ENCODE measurements around the gene UST.
A peak's percentile ranks its signal among the peaks of the same experiment; 100 is the strongest.

Gene UST

GRCh38 chr6:149071997-149072396, 325.2 kb downstream of the UST start:
- DNase-seq = no peak

DNA sequence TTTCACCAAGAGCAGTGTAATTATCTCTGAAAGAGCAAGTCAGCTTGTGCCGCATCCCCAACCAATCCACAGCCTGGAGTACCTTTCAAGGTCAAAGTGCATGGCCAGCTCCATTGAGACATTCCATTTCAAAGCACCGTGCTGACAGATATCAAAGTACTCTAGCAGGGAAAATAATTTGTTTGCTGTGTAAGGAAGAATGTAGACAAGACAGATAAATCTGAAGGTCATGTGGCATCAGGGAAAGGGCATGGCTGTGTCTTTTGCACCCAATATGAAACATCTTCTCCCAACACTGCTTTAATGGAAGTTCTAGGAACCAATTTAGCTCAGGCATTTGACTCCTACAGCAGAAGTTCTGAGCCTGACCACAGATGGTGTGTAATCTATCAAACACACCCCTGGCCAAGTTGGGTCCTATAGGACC, 328.0 kb downstream of the UST start:
- DNase-seq = no peak

- no peak for DNase-seq
Observed at GRCh38 chr6:149075616-149076354, 329.0 kb downstream of the UST start.

DNA sequence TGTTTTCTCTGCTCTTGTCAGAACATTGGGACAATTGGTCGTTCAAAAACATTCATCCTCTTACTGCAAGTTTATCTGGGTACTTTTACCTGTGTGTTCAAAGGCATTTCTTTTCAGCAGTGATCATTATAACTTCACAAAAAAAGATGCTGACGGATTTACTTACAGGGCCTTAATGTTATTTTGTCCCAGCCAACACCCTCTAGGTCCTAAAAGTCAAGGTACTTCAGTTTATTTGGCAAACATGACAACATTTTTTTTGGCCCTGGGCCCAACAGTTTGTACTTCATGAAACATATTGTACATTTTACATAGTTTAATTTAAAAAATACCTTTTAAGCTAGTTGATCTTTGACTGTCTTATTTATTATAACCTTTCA, 329.5 kb downstream of the UST start:
- no peak for DNase-seq

DNA sequence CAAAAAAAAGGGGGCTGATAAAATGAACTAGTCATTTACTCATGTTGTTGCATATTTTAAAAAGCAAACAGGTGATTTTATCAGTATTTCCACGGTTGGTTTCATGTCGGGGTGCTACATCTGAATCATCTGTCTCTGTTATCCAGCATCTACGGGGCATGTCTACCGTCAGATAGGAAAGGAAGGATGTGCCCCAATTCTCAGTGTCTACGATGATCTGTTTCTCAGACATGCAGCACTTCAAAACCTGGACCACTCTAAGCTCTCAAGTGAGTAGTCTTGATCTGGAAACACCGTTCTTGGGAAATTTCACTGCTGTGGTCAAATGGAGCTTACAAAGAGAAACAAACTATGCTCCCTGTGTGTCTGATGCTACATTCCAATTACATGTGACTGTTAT, 330.4 kb downstream of the UST start:
- peak; percentile 57 for DNase-seq

DNA sequence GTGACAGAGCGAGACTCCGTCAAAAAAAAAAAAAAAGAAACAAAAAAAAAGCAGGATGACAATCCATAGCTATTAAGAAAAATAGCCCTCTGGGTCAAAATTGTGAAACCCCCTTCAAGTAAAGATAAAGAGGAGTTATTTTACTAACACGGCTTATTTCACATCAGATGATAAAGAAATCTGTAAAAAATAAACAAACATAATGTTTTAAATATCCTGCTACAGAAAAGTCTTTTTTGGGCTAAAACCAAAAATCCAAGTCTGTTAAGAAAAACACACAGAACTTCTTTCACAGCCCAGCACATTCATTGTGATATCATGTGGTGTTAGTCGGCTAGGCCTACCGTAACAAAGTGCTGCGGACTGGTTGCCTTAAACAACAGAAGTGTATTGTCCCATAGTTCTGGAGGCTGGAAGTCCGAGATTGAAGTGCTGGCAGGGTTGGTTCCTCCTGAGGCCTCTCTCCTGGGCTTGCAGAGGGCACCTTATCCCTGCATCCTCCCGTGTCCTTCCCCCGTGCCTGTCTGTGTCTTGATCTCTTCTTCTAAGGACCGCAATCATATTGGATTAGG, 331.5 kb downstream of the UST start:
- DNase-seq = no peak

- DNase-seq = no peak
Observed at GRCh38 chr6:149079456-149079855, 332.6 kb downstream of the UST start.

DNA sequence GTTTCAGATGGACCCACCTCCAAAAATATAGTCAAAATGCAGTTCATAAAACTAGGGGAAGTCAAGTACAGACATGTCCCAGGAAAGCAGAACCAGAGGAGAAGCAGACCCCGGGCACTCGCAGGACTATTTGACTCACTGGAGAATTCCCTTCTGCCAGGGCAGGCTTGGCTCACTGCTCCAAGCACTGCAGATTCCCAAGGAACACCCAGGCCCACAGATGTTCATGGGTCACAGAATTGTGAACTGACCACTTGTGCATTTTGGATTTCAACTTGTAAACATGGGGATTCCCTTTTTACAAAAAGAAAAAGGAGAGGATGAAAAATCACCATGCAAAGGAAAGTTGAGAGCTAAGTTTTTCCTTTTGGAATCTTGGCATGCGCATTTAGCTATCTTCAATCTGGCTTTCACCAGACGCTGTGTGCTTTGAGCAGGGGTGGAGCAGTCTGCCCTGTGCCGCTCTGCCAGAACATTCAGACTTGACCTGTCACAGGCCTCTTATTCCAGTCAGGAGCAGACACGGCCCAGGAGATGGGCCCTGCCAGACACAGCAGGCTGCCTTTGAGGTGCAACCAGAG, 333.2 kb downstream of the UST start:
- DNase-seq = no peak

DNA sequence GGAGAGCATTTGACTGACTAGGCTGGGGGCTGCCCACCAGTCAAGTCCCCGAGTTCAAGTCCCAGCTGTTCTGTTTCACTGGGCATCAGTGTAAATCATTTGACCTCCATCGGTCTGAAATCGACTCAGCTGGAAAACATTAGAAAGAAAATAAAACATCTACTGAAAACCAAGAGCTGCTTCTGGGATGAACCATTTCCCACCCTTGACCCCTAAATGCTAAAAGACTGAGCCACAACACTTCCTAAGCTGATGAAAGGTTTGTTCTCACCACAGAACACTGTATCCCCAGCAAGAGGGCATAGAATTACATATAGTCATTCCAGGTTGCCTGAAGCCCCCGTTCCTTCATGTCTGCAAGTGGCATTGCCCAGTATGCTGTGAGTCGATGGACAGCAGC, 333.7 kb downstream of the UST start:
- no peak for DNase-seq

GRCh38 chr6:149081281-149081680, 334.5 kb downstream of the UST start:
- DNase-seq = no peak

DNA sequence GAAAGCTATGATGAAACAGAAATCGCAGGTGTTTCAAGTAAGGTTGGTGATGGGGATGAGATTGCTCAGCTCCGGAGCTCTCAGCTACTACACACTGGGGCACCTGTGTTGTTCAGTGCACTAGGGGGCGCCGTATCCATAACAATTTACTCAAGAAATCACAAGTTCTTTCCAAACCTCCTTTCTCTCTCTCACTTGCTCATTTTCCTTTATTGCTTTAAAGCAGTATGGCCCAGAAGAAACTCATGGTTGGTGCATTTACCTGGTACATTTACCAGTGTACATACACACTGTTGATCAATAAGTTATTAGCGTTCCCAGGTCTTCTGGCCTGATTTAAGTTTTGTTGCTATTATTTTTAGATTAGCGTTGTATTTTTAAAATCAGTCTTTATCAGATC, 335.5 kb downstream of the UST start:
- peak; percentile 94 for DNase-seq

DNA sequence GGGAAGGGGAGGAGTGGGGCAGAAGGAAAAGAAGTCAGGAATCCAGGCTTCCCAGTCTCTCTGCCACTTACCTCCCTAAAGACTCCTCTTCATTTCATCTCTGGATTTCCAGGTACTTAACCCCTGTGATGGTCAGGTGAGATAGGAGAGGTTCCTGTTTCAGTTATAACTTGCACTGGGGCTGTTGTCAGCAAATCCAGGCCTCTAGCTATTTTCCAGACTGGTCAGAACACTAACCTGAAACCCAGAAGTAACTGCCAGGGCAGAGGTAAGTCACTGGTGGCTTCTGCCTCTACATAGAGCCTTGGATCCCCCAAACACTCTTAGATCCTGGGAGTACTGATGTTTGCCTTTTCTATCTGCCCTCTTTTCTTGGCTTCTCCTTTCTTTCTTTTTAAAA, 337.2 kb downstream of the UST start:
- peak; percentile 57 for DNase-seq

DNA sequence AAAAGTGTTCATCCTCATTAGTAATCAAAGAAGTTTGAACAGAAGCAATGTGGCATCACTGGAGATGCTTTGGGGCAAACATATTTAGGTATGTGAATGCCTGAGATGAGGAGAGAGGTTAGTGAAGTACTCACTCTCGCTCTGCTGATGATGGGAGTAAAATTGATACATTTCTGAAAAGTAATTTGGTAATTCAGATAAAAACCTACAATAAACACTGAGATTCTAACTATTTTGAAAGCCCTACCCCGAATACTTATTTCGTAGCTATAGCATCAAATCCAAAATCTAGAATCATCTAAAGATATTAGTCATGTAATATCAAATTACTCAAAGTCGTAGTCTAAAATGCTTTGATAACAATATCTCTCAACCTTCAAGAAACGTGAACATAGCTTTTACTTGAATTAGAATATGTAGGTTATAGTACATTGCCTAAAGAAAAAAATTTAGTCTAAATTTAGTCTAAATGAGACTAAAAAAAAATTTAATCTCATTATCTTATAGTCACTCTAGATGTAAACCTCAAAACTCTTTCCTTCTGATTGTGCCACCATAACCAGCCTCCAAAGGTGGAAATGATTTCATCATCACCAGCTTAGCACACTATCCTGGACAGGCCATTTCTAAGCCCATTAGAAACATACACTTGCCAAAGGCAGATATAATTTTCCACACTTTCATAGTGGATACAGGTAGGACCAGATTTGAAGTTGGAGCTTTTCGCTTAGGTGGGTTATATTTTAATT, 338.2 kb downstream of the UST start:
- DNase-seq = peak; percentile 75

GRCh38 chr6:149085557-149085938, 338.7 kb downstream of the UST start:
- DNase-seq = no peak

GRCh38 chr6:149086363-149086762, 339.5 kb downstream of the UST start:
- DNase-seq = no peak

GRCh38 chr6:149087898-149088297, 341.1 kb downstream of the UST start:
- no peak for DNase-seq

DNA sequence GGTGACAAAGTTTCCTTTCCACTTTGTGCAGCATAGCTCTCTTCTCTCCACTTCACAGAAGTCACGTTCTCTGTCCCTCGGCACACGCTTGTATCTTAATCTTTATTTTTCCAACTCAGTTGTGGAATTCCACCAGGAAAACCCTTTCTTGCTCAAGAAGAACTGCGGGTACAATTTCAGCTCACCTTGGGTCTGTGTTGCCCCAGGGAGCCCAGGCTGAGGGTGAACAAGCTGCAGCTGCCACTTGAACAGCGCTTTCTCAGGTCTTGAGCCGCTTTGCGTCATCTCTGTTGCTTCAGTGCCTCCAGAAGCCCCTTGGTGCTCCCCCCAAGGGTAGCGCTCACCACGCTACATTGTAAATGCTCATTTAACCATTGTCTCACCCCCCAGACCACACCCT, 341.5 kb downstream of the UST start:
- DNase-seq = no peak

- DNase-seq = no peak
Observed at GRCh38 chr6:149089510-149089909, 342.7 kb downstream of the UST start.

DNA sequence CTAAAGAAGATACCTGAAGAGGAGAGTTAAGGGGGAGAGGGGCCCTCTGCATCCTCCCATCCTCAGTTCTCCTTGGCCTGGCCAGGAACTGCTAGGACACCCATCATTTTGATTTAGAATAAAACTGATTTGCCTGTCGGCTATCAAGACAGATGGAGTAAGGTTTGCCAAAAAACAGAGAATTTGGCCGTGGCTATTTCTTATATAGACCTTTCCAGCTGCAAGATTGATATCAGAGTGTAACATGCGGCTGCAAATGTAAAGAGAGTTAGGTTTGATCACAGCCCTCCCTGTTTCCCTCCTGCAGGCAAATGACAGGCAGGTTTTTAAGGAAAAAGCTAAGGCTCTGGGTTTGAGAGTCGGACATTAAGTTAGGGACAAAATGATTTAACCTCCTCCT, 344.1 kb downstream of the UST start:
- DNase-seq = no peak

DNA sequence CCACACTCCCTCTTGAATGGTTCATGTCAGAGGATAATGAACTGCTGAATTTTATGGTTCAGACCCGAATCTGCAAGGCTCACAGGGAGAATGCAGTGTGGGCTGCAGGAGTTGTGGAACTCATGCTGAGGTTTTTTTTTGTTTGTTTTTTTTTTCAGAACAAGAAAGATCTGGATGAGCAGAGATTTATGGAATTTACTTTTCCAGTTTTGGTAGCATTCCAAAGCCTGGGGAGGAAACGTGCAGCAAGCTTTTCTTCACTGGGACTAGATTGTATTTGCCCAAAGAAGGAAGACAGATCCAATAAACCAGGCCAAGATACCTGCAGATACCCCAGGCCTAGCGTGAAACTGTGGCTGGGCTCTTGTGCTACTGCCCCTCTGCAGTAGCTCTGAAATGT, 346.8 kb downstream of the UST start:
- no peak for DNase-seq

DNA sequence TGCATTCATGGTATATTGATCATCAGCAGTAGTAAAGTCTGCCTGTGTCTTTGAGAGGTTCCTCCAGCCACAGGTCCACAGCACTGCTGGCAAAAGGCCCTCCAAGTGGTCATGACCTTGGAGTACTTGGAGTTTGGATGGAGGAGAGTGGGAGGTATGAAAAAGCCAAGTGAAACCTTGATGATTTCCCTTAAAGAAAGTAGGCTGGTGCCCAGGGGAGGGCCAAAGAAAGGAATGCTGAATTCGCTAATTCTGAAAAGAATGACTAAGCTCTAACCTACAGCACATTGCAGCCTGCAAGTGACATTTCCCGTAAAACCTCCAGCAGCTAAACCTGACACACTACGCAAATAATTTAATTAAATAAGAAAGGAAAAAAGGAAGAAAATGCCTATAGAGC, 347.3 kb downstream of the UST start:
- DNase-seq = peak; percentile 82

GRCh38 chr6:149094934-149095351, 348.1 kb downstream of the UST start:
- peak; percentile 87 for DNase-seq

DNA sequence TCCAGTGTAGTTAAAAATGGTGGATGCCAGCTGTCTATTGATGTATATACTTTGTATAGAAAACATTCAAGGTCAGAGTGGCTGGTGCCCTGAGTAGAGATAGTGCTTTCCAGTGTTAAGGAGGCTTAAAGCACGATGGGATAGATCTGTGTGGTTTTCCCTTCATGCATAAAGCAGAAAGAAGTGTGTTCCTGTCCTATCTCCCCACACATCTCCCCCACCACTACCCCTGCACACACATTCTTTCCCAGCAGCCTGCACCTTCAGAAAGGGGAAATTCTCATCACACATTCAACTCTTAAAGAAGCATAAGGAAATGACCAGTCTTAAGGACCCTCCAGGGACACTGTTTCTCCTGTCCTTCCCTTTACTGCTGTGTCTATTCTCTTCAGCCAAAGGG, 349.0 kb downstream of the UST start:
- DNase-seq = peak; percentile 63

DNA sequence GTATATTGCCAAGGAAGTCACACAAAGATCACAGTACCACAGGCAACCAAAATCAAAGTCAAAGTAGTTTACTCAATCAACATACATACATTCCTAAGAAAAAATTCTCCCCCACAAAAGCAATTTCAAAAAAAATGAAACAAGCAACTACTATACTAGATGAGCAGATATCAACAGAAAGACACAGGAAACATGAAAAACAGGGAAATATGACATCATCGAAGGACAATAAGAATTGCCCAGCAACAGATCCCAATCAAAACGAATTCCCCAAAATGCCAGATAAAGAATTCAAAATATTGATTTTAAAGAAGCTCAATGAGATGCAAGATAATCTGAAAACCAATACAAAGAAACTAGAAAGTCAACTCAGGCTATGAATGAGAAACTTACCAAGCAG, 351.0 kb downstream of the UST start:
- no peak for DNase-seq
